NT2/D1 (cell line): Measurements from ENCODE around the gene STAB1.

Experiments
- SUZ12 ChIP-seq: IDR thresholded peaks from 2 replicates; pipeline ENCODE4 v1.6.1; 2011; ENCODE audit not compliant: insufficient read length, insufficient read depth; ENCODE audit errors: extremely low read depth
- ZNF274 ChIP-seq: IDR thresholded peaks from 2 replicates; pipeline ENCODE4 v1.6.1; 2011; ENCODE audit warnings: mild to moderate bottlenecking, low read depth, low read length

- TF ChIP-seq SUZ12 (no peak), ZNF274 (no peak)
Observed at GRCh38 chr3:52507359-52507758, 12.2 kb downstream of the STAB1 start.
